D341Med (cell line): ENCODE data around the gene SLC26A8.
"Not testable (repeated sequence)": the region's sequence is repeated elsewhere in the genome, so short reads cannot be mapped to it uniquely, and the experiment has no call there.

Experiments
- DNase-seq: peaks from one replicate; pipeline ENCODE4 v3.0.0; 2012; ENCODE audit warnings: low spot score

SLC26A8 gene

DNA sequence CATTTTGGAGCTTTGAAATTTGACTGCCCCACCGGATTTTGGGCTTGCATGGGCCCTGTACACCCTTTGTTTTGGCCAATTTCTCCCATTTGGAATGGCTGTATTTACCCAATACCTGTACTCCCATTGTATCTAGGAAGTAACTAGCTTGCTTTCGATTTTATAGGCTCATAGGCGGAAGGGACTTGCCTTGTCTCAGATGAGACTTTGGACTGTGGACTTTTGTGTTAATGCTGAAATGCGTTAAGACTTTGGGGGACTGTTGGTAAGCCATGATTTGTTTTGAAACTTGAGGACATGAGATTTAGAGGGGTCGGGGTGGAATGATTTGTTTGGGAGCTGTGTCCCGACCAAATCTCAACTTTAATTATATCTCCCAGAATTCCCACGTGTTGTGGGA, 83.3 kb downstream of the SLC26A8 start:
- not testable (repeated sequence) for DNase-seq

DNA sequence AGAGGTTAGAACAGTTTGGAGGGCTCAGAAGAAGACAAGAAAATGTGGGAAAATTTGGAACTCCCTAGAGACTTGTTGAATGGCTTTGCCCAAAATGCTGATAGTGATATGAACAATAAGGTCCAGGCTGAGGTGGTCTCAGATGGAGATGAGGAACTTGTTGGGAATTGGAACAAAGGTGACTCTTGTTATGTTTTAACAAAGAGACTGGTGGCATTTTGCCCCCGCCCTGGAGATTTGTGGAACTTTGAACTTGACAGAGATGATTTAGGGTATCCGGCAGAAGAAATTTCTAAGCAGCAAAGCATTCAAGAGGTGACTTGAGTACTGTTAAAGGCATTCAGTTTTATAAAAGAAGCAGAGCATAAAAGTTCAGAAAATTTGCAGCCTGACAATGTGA, 84.4 kb downstream of the SLC26A8 start:
- not testable (repeated sequence) for DNase-seq

DNA sequence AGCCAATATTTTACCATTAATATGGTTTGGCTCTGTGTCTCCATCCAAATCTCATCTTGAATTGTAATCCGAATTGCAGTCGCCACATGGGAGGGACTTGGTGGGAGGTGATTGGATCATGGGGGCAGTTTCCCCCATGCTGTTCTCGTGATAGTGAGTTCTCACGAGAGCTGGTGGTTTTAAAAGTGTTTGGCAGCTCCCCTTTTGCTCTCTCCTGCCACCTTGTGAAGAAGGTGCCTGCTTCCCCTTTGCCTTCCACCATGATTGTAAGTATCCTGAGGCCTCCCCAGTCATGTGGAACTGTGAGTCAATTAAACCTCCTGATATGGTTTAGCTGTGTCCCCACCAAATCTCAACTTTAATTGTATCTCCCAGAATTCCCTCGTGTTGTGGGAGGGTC, 85.2 kb downstream of the SLC26A8 start:
- DNase-seq, result not testable (repeated sequence)

DNA sequence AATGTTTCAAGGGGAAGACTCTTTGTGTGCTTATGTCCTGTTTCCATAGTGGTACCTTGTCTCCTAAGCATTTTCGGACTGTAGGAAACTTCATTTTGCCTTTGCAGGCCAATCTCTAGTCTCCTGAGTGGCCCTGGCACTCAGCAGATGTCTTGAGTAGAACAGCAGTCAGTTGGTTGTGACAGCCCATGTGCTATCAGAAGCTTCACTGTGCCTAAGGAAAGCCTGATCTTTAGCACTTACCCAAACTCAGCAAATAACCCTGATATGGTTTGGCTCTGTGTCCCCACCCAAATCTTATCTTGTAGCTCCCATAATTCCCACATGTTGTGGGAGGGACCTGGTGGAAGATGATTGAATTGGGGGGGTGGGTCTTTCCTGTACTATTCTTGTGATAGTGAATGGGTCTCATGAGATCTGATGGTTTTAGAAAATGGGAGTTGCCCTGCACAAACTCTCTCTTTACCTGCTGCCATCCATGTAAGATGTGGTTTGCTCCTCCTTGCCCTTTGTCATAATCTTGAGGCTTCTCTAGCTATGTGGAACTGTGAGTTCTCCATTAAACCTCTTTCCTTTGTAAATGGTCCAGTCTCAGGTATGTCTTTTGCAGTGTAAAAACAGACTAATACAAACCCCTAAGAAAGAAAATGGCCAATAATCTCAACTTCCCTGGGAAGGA, 87.6 kb downstream of the SLC26A8 start:
- DNase-seq, result no peak

DNA sequence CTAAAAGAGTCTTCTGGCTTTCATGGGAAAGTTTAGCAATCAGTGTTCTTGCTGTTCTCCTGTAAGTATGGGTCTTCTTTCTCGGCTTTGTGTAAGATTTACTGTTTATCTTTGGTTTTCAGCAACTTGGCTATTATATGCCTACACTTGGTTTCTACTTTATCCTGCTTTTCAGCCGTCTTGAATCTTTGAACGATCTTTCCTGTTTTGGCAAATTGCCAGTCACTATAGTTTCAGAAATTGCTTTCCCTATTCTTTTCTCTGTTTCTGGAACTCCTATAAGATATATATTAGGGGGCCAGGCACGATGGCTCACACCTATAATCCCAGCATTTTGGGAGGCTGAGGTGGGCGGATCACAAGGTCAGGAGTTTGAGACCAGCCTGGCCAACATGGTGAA, 89.0 kb downstream of the SLC26A8 start:
- no peak for DNase-seq

DNA sequence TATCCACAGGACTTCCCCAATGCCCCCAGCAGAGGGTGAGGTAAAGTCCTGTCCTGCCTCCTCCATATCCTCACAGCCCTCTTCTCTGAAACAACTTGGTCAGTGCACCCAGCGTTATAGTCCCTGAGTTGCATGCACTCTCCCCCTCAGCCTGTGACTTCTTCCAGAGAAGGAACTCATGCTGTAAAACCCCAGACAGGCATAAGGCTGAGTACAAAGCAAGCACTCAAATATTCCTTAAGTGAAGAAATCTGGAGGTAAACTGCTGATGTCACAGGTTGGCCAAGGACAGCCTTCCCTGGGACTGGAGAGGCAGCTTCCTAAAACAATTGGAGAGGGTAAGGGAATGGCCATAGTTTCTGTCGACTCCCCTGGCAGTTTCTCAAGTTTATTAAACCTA, 90.6 kb downstream of the SLC26A8 start:
- DNase-seq, result no peak

DNA sequence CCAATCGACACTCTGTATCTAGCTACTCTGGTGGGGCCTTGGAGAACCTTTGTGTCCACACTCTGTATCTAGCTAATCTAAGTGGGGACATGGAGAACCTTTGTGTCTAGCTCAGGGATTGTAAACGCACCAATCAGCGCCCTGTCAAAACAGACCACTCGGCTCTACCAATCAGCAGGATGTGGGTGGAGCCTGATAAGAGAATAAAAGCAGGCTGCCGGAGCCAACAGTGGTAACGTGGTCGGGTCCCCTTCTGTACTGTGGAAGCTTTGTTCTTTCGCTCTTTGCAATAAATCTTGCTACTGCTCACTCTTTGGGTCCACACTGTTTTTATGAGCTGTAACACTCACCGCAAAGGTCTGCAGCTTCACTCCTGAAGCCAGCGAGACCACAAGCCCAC, 92.6 kb downstream of the SLC26A8 start:
- not testable (repeated sequence) for DNase-seq

DNA sequence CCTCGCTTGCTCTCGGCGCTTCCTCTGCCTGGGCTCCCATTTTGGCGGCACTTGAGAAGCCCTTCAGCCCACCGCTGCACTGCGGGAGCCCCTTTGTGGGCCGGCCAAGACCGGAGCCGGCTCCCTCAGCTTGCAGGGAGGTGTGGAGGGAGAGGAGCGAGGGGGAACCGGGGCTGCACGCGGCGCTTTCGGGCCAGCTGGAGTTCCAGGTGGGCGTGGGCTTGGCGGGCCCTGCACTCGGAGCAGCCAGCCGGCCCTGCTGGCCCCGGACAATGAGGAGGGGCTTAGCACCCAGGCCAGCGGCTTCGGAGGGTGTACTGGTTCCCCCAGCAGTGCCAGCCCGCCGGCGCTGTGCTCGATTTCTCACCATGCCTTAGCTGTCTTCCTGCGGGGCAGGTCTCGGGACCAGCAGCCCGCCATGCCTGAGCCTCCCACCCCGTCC, 93.3 kb downstream of the SLC26A8 start:
- no peak for DNase-seq

DNA sequence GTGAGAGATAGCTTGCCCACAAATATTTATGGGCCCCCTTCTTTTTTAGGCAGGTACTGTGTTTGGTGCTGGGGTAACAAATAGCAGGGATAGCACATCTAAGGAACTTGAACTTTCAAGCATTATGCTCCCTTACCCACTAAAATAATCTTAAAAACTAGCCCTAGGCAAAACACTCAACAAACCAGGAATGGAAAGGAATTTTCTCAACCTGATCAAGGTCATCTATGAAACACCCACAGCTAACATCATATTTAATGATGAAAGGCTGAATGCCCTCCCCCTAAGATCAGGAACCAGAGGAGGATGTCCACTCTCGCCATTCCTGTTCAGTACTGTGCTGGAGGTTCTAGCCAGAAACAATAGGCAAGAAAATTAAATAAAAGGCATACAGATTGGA, 94.8 kb downstream of the SLC26A8 start:
- DNase-seq, result no peak

DNA sequence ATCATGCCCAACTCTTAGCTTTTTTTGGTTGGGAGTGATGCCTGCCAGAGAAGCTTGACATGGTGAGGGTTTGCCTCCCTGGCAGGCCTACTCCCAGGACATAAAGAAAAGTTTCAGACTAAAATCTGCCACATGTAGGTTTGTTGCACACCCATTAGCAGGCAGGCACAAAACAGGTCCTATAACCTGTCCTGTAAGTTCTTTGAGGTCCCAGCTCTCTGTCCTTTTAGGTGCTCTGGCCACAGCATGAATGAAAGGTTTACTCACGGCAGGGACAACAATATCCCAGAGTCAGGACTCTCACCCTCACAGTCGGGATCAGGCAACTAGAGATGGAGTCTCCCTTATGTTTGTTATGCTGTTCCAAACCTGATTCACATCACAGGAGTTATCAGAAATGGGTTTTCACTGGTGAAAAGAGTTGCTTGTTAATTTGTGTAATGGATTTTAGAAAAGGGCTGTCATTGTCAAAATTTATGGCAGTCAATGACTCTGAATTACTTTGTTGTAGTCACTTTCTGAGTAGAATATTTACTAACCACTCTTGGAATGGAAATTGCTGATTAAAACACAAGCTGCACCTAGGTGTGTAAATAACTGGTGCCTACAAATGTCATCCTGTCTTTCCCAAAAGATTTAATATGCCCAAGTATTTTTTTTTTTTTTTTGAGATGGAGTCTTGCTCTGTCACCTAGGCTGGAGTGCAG, 97.8 kb downstream of the SLC26A8 start:
- no peak for DNase-seq

DNA sequence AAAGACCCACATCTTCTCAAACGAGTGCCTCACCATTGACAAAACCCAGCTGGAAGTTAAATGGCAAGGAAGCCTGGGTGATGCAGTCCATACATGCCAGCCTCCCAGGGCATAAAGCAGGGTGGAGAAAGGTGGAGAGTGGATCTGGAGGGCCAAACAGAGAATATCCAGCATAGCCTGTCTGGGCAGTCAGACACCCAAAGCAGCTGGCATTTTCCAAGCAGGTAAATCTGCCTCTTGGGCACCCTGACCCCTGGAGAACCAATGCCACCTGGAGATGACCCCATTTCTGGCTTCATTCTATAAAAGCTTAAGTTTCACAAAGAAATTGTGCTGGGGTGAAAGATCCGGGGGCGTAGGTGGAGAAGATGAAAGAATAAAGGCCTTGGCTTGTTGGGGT, 98.5 kb downstream of the SLC26A8 start:
- no peak for DNase-seq

DNA sequence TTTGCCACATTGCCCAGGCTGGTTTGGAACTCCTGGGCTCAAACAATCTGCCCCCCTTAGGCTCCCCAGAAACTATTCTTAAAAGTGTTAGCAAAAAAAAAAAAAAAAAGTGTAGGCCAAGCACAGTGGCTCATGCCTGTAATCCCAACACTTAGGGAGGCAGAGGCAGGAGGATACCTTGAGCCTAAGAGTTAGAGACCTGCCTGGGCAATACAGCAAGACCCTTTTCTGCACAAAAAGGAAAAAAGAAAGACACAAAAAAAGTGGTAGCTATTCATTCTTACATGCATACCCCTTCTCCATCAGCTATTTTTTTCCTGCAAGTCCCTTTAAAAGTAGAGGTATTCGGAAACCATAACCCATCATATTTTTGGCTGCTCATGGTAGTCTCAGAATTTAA, 100.3 kb downstream of the SLC26A8 start:
- no peak for DNase-seq

DNA sequence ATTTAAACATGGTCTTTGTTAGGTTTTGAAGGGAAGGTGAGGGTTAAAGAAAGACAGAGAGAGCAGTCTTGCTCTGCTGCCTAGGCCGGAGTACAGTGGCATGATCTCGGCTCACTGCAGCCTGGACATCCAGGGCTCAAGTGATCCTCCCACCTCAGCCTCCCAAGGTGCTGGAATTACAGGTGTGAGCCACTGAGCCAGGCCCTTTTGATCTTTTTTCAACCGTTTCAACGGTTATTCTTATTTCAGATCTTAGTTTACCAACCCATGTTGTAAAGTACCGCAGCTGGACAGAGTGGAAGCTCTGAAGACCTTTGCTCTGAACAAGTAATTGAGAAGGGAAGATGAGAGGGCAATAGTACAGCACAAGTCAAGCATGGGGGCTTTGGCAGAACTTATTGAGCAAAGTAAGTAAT, 102.3 kb downstream of the SLC26A8 start:
- DNase-seq, result no peak

DNA sequence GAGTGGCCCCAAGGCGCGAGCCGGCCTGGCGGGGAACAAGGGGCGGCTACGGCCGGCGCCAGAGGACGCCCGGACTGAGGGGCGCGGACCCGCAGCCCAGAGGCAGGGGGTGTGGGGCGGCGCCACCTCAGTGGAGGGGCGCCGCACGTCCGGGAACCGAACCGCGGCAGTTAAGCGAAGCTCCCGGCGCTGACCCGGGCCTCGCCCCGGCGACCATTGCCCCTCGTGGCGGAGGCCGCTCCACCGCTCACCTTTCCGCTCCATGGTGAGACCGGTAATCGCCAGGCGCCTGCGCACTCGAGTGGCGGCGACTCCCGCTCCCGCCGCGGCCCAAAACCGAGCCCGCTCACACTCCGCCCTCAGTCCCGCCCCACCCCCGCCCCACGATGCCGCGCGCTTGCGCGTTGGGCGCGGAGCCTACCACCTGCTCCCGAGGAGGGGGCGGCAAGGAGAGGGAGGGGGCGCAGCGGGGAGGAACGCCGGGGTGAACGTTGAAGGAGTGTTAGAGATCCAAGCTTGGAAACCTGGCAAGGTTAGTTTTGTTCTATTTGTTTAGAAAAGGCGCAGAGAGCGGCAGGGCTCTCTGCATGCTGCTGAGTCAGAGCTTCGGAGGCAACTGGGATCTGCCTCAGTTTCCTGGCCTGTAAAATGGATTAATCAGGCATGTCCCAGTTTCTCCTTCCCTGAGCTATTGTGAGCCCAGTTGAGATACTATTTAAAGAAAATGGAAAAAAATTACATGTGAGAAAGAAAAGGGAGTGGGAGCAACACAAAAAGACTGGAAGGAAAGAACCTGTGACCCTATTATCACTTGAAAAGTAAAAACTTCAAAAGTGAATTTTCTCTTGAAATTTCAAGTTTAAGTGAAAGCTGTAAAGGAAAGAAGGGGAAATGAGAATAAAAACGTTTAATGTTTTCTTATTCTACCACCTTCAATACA, 103.4 kb downstream of the SLC26A8 start, which contains the start of gene SRPK1:
Gene SRPK1, minus strand, starts transcription at position 306 of the 940 bp plus-strand sequence. Its CDS starts 42 bp downstream, at position 264.
- peak; percentile 99 for DNase-seq

DNA sequence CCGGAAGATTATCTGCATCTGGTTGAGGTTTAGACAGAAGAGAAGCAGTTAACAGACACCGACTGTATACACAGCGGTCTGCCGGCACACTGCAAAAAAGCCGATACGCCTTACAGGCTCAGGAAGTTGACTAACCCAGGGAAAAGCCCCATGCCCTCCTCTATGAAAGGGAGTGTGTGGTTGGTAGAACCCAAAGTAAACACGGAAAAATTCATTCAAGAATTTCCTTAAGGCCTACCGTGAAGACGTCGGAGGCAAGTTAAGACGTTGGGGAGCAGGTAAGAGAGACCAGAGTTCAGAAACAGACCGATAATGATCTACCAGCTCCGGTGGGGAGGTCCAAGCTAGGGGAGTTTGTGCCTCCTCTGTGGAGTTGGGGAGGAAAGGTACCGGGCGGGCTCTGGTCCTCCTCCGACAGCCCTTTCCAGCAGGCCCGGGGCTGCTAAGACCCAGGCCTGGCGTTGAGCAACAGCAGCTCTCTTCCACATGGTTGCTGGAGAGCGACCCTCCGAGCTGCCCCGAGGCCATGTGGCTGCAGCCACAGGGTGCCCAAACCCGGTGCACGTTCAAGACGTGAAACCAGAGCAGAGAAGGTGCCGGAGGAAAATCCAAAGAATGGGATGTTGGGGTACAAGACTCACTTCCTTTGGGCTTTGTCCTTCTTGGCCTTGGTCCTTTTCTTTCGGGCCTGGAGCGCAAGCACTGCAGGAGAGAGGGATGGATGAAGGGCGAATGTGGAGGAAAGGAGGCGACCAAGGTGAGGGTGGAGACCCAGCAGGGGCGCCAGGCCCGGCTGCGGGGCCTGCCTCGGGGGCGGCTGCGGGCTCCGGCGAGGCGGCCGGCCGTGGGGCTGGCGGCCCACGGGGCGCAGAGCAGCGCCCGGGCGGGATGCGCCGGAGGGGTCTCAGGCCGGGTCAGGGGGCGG, 104.4 kb downstream of the SLC26A8 start:
- peak; percentile 59 for DNase-seq

DNA sequence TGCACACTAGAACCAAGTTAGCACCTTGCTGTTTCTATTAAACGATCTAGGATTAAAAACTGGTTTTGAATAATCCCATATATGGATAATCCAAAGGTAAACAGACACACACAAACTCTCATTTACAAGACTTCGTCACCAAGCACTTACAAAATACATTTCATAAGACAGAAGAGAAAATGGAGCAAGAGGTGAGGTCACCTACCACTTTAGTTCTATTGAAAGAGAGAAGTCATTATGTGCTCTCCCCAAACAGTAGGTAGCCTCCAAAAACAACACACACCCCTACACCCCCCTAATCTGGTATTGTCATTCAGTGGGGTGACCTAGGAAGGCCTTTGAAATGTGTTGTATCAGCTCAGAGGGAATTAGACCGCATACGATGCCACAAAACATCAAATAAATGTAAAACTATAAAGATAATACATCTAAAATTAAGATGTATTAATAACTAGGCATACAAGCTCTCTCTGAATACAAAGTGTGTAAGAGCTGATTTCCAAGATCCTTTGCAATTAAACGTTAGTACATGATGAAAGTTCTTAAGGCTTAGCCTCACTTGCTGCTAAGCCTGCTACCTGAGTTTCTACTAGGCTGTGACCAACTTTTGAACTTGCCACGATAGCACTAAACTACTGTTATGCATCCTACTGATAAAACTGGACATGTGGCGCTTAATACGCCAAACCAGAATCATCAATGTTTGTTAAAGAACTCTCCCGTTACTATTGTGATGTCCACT, 105.2 kb downstream of the SLC26A8 start:
- no peak for DNase-seq

DNA sequence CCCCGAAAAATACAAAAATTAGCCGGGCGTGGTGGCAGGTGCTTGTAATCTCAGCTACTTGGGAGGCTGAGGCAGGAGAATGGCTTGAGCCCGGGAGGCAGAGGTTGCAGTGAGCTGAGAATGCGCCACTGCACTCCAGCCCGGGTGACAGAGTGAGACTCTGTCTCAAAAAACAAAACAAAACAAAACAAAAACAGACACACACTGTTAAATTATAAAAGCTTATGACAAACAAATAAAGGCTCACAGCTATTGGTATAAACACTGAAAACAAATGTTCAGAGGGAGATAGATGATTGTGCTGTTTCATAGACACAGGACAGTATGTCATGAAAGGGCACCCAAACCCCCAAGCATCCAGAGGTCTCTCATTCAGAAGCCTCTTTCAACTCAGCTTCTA, 107.5 kb downstream of the SLC26A8 start:
- DNase-seq, result not testable (repeated sequence)

DNA sequence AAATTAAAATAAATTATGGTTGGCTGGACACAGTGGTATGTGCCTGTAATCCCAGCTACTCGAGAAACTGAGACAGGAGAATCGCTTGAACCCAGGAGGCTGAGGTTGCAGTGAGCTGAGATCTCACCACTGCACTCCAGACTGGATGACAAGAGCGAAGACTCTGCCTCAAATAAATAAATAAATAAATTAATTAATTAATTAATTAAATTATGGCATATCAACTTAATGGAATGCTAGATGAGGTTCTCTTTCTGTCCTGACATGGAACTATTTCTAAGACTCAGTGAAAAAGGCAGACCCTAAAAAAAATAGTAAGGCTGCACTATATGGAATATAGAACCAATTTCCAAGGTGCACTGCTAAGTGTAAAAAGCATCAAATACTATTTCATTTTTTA, 108.4 kb downstream of the SLC26A8 start:
- DNase-seq, result no peak

DNA sequence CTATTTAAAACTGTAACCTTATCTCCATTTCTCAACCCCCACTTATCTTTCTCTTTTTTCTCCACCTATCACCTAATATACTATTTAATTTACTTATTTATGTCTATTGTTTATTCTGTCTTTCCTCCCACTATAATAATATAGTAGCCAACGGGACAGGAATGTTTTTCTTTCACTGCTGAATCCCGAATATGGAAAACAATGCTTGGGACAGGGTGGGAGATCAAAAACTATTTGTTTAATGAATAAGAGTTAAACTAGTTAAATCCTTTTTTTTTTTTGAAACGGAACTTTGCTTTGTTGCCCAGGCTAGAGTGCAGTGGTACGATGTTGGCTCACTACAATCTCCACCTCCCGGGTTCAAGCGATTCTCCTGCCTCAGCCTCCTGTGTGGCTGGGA, 109.9 kb downstream of the SLC26A8 start:
- DNase-seq, result no peak

DNA sequence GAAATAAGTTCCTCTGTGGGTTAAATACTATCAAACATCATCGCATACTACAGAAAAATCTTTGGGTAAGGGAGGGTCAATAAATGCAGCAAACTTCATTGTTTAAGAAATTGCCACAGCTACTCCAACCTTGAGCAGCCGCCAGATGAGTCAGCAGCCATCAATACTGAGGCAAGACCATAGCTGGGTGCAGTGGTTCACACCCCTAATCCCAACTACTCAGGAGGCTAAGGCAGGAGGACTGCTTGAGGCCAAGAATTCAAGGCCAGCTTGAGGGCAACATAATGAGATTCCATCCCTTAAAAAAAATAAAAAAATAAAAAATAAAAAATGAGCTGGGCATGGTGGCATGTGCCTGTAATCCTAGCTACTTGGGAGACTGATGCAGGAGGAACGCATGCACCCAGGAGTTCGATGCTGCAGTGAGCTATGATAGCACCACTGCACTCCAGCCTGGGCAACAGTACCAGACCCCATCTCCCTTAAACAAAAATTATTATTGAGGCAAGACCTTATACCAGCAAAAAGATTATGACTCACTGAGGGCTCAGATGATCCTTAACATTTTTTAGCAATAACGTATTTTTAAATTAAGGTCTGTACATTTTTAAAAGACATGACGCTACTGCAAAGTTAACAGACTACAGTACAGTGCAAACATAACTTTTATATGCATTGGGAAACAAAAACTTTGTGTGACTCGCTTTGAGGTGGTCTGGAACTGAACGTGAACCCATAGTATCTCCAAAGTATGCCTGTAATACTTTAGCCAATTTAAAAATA, 112.4 kb downstream of the SLC26A8 start:
- DNase-seq, result no peak
